Esophagus squamous epithelium (tissue), 4 donors: ENCODE data around the gene IRF2BP2.

Experiments
- CTCF ChIP-seq, 6 experiments: fragments of 450-650 bp in 4 of 6; fragments of 200-600 bp in 2 of 6; sonication (generic) in 2 of 6; IDR thresholded peaks; one replicate each; pipeline ENCODE4 v1.5.1; 2016 to 2019; ENCODE audit warnings: antibody characterized with exemption in 6 of 6, mild to moderate bottlenecking in 4 of 6, moderate library complexity in 4 of 6
- POLR2A ChIP-seq, 4 donors: fragments of 450-650 bp; IDR thresholded peaks; one replicate each; pipeline ENCODE4 v1.6.1; 2017; ENCODE audit warnings: antibody characterized with exemption in 4 of 4, mild to moderate bottlenecking in 4 of 4, moderate library complexity in 3 of 4

GRCh38 chr1:234656070-234656895 is 46.3 kb upstream of the IRF2BP2 start:
- no peak for TF ChIP-seq CTCF (IDR thresholded peaks at IDR 0.05)
- no peak for TF ChIP-seq POLR2A (IDR thresholded peaks at IDR 0.05)
